DOHH2 (cell line): ENCODE measurements around the gene CIC.

Experiments used
- H3F3A ChIP-seq: fragments of 200-600 bp; sonication (generic), shearing (Covaris generic); 2 replicates; pipeline ENCODE4 v1.6.0; 2016; ENCODE audit warnings: antibody characterized with exemption, mild to moderate bottlenecking; ENCODE audit not compliant: control insufficient read depth, insufficient read depth
- H3K27ac ChIP-seq: fragments of 200-600 bp; sonication (generic); 2 replicates; pipeline ENCODE4 v1.5.1; 2014; ENCODE audit warnings: low read depth, mild to moderate bottlenecking, low read length, moderate library complexity
- H3K27me3 ChIP-seq: fragments of 200-600 bp; sonication (generic); 2 replicates; pipeline ENCODE4 v1.6.1; 2014; ENCODE audit warnings: mild to moderate bottlenecking, low read length, mixed read lengths; ENCODE audit not compliant: control insufficient read depth
- H3K36me3 ChIP-seq: fragments of 200-600 bp; sonication (generic); 2 replicates; pipeline ENCODE4 v1.6.1; 2014; ENCODE audit warnings: mild to moderate bottlenecking, low read length, moderate library complexity, mixed read lengths; ENCODE audit not compliant: control insufficient read depth
- H3K4me1 ChIP-seq: fragments of 200-600 bp; sonication (generic); 2 replicates; pipeline ENCODE4 v1.6.1; 2014; ENCODE audit warnings: mild to moderate bottlenecking, low read length, mixed read lengths; ENCODE audit not compliant: control insufficient read depth
- H3K4me2 ChIP-seq: fragments of 200-600 bp; sonication (generic); 2 replicates; pipeline ENCODE4 v1.6.0; 2014; ENCODE audit warnings: mild to moderate bottlenecking, low read length, moderate library complexity
- H3K4me3 ChIP-seq: fragments of 200-600 bp; sonication (generic); 2 replicates; pipeline ENCODE4 v1.5.1; 2014; ENCODE audit warnings: mild to moderate bottlenecking, low read length, mixed read lengths
- H3K79me2 ChIP-seq: fragments of 200-600 bp; sonication (generic); 2 replicates; pipeline ENCODE4 v1.6.1; 2014; ENCODE audit warnings: mild to moderate bottlenecking, low read length, mixed read lengths; ENCODE audit not compliant: control insufficient read depth
- H3K9me2 ChIP-seq: fragments of 200-600 bp; sonication (generic); replicated peaks from 2 replicates; pipeline ENCODE4 v1.6.1; 2014; ENCODE audit warnings: mild to moderate bottlenecking, low read length, mixed read lengths; ENCODE audit not compliant: control insufficient read depth
- H3K9me3 ChIP-seq: fragments of 200-600 bp; sonication (generic); 2 replicates; pipeline ENCODE4 v1.6.1; 2014; ENCODE audit warnings: antibody characterized with exemption, low read length, mixed read lengths; ENCODE audit not compliant: control insufficient read depth, insufficient read depth
- H4K20me1 ChIP-seq: fragments of 200-600 bp; sonication (generic); 2 replicates; pipeline ENCODE4 v1.6.0; 2014; ENCODE audit warnings: low read depth, mild to moderate bottlenecking, antibody characterized with exemption, low read length, moderate library complexity; ENCODE audit not compliant: control insufficient read depth, insufficient read depth
- CTCF ChIP-seq: fragments of 200-600 bp; sonication (generic); IDR thresholded peaks from one replicate; pipeline ENCODE4 v1.5.1; 2014; ENCODE audit warnings: antibody characterized with exemption, mild to moderate bottlenecking, low read depth, low read length; ENCODE audit not compliant: poor library complexity, severe bottlenecking
- EZH2phosphoT487 ChIP-seq: fragments of 200-600 bp; sonication (generic); IDR thresholded peaks from 2 replicates; pipeline ENCODE4 v1.6.1; 2017; ENCODE audit warnings: borderline replicate concordance, mild to moderate bottlenecking, antibody characterized with exemption, low read length, moderate library complexity, mixed read lengths

CIC gene

GRCh38 chr19:42230571-42230970, 38.5 kb upstream of the CIC start:
- Histone ChIP-seq H3K9me2 (no peaks in the 10 kb centered on the region), H4K20me1 (peaks cover 5% of the 10 kb centered on the region; the same call in 1 of the 2 replicates), H3K27ac (no peak overlapping the region), H3K4me3 (no peak overlapping the region), H3K4me1 (no peaks in the 10 kb centered on the region), H3F3A (peaks cover 12% of the 10 kb centered on the region), H3K36me3 (peaks cover 91% of the 10 kb centered on the region), H3K9me3 (no peaks in the 10 kb centered on the region), H3K4me2 (no peak overlapping the region), H3K27me3 (no peaks in the 10 kb centered on the region), H3K79me2 (peaks cover 37% of the 10 kb centered on the region)
- no peak for TF ChIP-seq CTCF
- TF ChIP-seq EZH2phosphoT487 = no peak

- Histone ChIP-seq H3K36me3 (peaks cover 89% of the 10 kb centered on the region), H3K27ac (no peak overlapping the region), H3K4me2 (no peak overlapping the region), H3F3A (peaks cover 13% of the 10 kb centered on the region), H3K79me2 (peaks cover 29% of the 10 kb centered on the region), H3K4me3 (no peak overlapping the region), H3K27me3 (no peaks in the 10 kb centered on the region), H4K20me1 (0 out of 2 replicates have a peak, but pooled peaks cover 5% of the 10 kb centered on the region), H3K9me2 (no peaks in the 10 kb centered on the region), H3K9me3 (no peaks in the 10 kb centered on the region), H3K4me1 (no peaks in the 10 kb centered on the region)
- TF ChIP-seq EZH2phosphoT487 = no peak
- TF ChIP-seq CTCF = no peak
These were observed 36.6 kb upstream of the CIC start for GRCh38 chr19:42232435-42232834.

- TF ChIP-seq EZH2phosphoT487 (no peak), CTCF (no peak)
- H3F3A ChIP-seq = peaks cover 13% of the 10 kb centered on the region
- H4K20me1 ChIP-seq = 0 out of 2 replicates have a peak, but pooled peaks cover 5% of the 10 kb centered on the region
- H3K4me2 ChIP-seq = no peak overlapping the region
- no peak overlapping the region for H3K27ac ChIP-seq
- peaks cover 31% of the 10 kb centered on the region for H3K79me2 ChIP-seq
- H3K27me3 ChIP-seq = no peaks in the 10 kb centered on the region
- H3K36me3 ChIP-seq = peaks cover 87% of the 10 kb centered on the region
- H3K9me3 ChIP-seq = no peaks in the 10 kb centered on the region
- no peak overlapping the region for H3K4me3 ChIP-seq
- no peaks in the 10 kb centered on the region for H3K9me2 ChIP-seq
- no peaks in the 10 kb centered on the region for H3K4me1 ChIP-seq
These were observed 35.9 kb upstream of the CIC start for GRCh38 chr19:42233106-42233505.
